ENCODE results near the gene GALK2. TPM values are rescaled to one million over a fixed set of nuclear protein-coding genes. Genes with fewer than 3 reads are reported as not detected.

GALK2 gene
- total RNA-seq: 76.1 and 77.3 TPM in 2 replicates

DNA sequence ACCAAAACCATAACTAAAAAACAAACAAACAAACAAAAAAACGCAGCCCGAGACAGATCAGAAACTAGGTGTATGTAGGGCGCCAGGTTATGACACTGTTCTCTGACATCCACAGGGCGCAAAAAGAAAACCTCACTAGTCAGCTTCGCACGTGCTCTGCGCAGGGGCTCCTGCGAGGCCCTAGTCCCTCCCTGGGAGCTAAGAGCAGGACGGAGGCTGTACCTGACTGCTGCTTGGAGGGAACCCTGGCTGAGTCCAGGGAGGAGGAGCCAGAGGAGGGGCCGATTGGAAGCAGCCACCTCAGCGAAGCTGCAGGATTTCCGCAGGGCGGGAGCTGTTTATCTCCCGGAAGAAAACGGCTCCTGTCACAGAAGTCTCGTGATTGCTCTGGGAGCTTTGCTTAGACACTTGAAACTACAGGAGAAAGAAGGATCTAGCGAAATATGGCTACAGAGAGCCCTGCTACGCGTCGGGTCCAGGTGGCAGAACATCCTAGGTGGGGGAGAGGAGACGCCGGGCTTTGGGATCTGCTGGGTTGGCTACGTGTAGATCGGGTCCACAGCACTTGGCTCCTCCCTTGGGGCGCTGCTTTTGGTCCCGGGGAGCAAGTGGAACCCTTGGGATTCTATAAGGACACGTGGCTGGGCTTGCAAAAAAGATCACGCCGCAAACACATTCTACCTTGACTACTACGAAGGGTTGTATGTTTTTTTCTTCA is at the start of gene GALK2:
Gene GALK2, plus strand, starts transcription at position 368 of the 718 bp plus-strand sequence. Its CDS starts 76 bp downstream, at position 444.

DNA sequence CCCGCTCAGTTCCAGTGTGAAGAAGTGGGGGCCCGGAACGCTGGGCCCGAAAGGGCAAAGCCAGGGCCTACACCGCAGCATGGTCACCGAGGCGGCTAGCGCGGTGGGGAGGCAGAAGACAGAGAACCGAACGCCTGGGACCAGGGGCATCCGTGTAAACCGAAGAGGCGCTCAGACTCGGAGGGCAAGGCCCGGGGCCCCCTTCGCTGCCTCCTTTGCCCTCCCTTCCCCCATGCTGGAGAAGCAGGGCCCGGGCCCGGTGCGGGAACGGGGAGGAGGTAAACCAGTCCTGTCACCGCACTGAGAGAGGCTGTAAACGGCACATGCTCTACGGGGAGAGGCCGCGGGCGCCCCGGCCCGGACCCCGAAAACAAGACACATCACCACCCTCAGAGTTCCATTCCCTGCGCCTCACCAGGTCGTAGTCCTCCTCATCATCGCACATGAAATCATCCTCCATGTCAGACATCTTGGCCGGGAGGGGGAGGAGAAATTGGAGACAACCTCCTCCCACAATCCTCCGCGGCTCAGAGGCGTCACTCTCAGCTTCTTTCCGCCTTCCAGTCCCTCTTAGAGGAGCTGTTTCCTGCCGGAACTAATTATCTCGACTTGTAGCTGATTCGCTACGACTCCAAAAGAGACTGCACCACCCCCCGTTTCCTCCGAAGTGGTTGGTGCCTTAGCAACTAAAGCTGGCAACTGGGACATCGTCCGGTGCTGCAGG is 14.8 kb upstream of the GALK2 start, which contains the start of gene COPS2:
Gene COPS2, minus strand, starts transcription at position 490 of the 724 bp plus-strand sequence. Its CDS starts 21 bp downstream, at position 469.

Other genes starting within 250 kb of the GALK2 start
- 0.15 and 0.65 TPM in 2 replicates for gene SHC4, start 206.3 kb upstream of the GALK2 start, total RNA-seq
- 19.8 and 23.4 TPM in 2 replicates for gene SECISBP2L, start 123.8 kb upstream of the GALK2 start, total RNA-seq
- 80.6 and 83.0 TPM in 2 replicates for gene COPS2, start 14.6 kb upstream of the GALK2 start, total RNA-seq